T-helper 2 cell (primary cell): ENCODE results near the gene ARHGAP27.

ENCODE experiments used
- DNase-seq, 5 experiments: peaks; one replicate each; pipeline versions ENCODE4 v3.0.0 to v3.0.0-alpha.2; 2012 to 2022

ARHGAP27 gene

GRCh38 chr17:45405250-45406086 lies 27.2 kb downstream of the ARHGAP27 start:
- DNase-seq = no peak

- DNase-seq = no peak
Measured at GRCh38 chr17:45404870-45405249, 27.8 kb downstream of the ARHGAP27 start.

- no peak for DNase-seq
Measured at GRCh38 chr17:45403906-45404490, 28.7 kb downstream of the ARHGAP27 start.

- no peak for DNase-seq
Measured at GRCh38 chr17:45402916-45403315, 29.8 kb downstream of the ARHGAP27 start.

- no peak for DNase-seq
Measured at GRCh38 chr17:45398800-45399199, 33.9 kb downstream of the ARHGAP27 start.

- DNase-seq = no peak
Measured at GRCh38 chr17:45397796-45398195, 34.9 kb downstream of the ARHGAP27 start.

- DNase-seq = no peak
Measured at GRCh38 chr17:45396496-45397205, 36.0 kb downstream of the ARHGAP27 start.

- DNase-seq = no peak
Measured at GRCh38 chr17:45395569-45396415, 36.9 kb downstream of the ARHGAP27 start.

- peak in 1 of 5 experiments; percentile 40 for DNase-seq
Measured at GRCh38 chr17:45394913-45395568, 37.6 kb downstream of the ARHGAP27 start.

- DNase-seq = no peak
Measured at GRCh38 chr17:45394564-45394912, 38.1 kb downstream of the ARHGAP27 start.

- no peak for DNase-seq
Measured at GRCh38 chr17:45394091-45394490, 38.6 kb downstream of the ARHGAP27 start.

- no peak for DNase-seq
Measured at GRCh38 chr17:45393411-45393810, 39.3 kb downstream of the ARHGAP27 start.

- no peak for DNase-seq
Measured at GRCh38 chr17:45391918-45392317, 40.8 kb downstream of the ARHGAP27 start.

- DNase-seq = no peak
Measured at GRCh38 chr17:45391291-45391690, 41.4 kb downstream of the ARHGAP27 start.

- no peak for DNase-seq
Measured at GRCh38 chr17:45389354-45389753, 43.3 kb downstream of the ARHGAP27 start.

- peak in 1 of 5 experiments; percentile 40 for DNase-seq
Measured at GRCh38 chr17:45388604-45389325, 43.9 kb downstream of the ARHGAP27 start.

GRCh38 chr17:45387739-45388138 lies 44.9 kb downstream of the ARHGAP27 start:
- no peak for DNase-seq

- no peak for DNase-seq
Measured at GRCh38 chr17:45386178-45386577, 46.5 kb downstream of the ARHGAP27 start.

GRCh38 chr17:45385331-45385997 lies 47.2 kb downstream of the ARHGAP27 start:
- DNase-seq = peak; percentile 64 to 87 (median 83)

GRCh38 chr17:45384789-45385262 lies 47.8 kb downstream of the ARHGAP27 start:
- no peak for DNase-seq
